Neural crest cell (in vitro differentiated cells): Measurements from ENCODE around the gene CYP17A1. TPM values are rescaled to one million over a fixed set of nuclear protein-coding genes. Genes with fewer than 3 reads are reported as not detected.
"Not testable (repeated sequence)": the region's sequence is repeated elsewhere in the genome, so short reads cannot be mapped to it uniquely, and the experiment has no call there.

Experiments used
- DNase-seq: peaks from one replicate; pipeline ENCODE4 v3.0.0; 2021; ENCODE audit warnings: low read depth, mixed read lengths, low spot score
- H3K27ac Mint-ChIP-seq: one replicate; pipeline ENCODE4 v1.8.0; 2021; ENCODE audit warnings: mild to moderate bottlenecking, mixed read lengths; ENCODE audit not compliant: unreplicated experiment
- H3K27me3 Mint-ChIP-seq: 2 replicates; pipeline ENCODE4 v1.8.0; 2021; ENCODE audit warnings: low read depth, mild to moderate bottlenecking, mixed read lengths
- H3K36me3 Mint-ChIP-seq: 2 replicates; pipeline ENCODE4 v1.8.0; 2021; ENCODE audit warnings: low read depth, mild to moderate bottlenecking, mixed read lengths
- H3K4me1 Mint-ChIP-seq: 2 replicates; pipeline ENCODE4 v1.8.0; 2021; ENCODE audit warnings: mixed read lengths
- H3K4me3 Mint-ChIP-seq: one replicate; pipeline ENCODE4 v1.8.0; 2021; ENCODE audit warnings: mild to moderate bottlenecking, mixed read lengths
- H3K9me3 Mint-ChIP-seq: 2 replicates; pipeline ENCODE4 v1.8.0; 2021; ENCODE audit warnings: mixed read lengths
- CTCF ChIP-seq: fragments of 200-600 bp; sonication (generic); conservative IDR thresholded peaks from 2 replicates; pipeline ENCODE4 v1.5.0; 2021; ENCODE audit warnings: antibody characterized with exemption, mild to moderate bottlenecking
- total RNA-seq: library from RNA; stranded (reverse); gene quantifications from 2 replicates; pipeline ENCODE4 v1.2.1, GENCODE V29; 2021

Gene CYP17A1
- total RNA-seq, 1 donor from 2014 or later = not detected

GRCh38 chr10:102841827-102842345 lies 4.7 kb upstream of the CYP17A1 start:
- Mint-ChIP-seq H3K27ac (no peak overlapping the region), H3K4me3 (no peak overlapping the region), H3K9me3 (peaks cover 10% of the 10 kb centered on the region), H3K4me1 (no peaks in the 10 kb centered on the region), H3K27me3 (peaks cover 44% of the 10 kb centered on the region), H3K36me3 (peaks cover 4% of the 10 kb centered on the region)
- TF ChIP-seq CTCF = no peak
- DNase-seq = no peak

GRCh38 chr10:102838276-102838927 lies 1.2 kb upstream of the CYP17A1 start:
- Mint-ChIP-seq H3K9me3 (peaks cover 10% of the 10 kb centered on the region), H3K27me3 (peaks cover 43% of the 10 kb centered on the region)
- H3K4me3 Mint-ChIP-seq, H3K36me3 Mint-ChIP-seq, DNase-seq, H3K4me1 Mint-ChIP-seq, H3K27ac Mint-ChIP-seq: not testable (repeated sequence)

GRCh38 chr10:102835007-102835482 lies 2.2 kb downstream of the CYP17A1 start:
- peaks cover 4% of the 10 kb centered on the region for H3K36me3 Mint-ChIP-seq
- no peaks in the 10 kb centered on the region for H3K4me1 Mint-ChIP-seq
- DNase-seq = peak; percentile 82
- no peak overlapping the region for H3K4me3 Mint-ChIP-seq
- H3K9me3 Mint-ChIP-seq = peaks cover 10% of the 10 kb centered on the region
- peak overlapping the region; percentile 59 for H3K27ac Mint-ChIP-seq
- peaks cover 22% of the 10 kb centered on the region for H3K27me3 Mint-ChIP-seq
- TF ChIP-seq CTCF = peak; percentile 95

GRCh38 chr10:102834143-102834542 lies 3.1 kb downstream of the CYP17A1 start:
- H3K4me3 Mint-ChIP-seq = no peak overlapping the region

GRCh38 chr10:102832987-102833386 lies 4.2 kb downstream of the CYP17A1 start:
- Mint-ChIP-seq H3K4me3 (no peak overlapping the region), H3K27me3 (peaks cover 13% of the 10 kb centered on the region), H3K36me3 (peaks cover under 1% of the 10 kb centered on the region), H3K9me3 (peaks cover 4% of the 10 kb centered on the region), H3K27ac (no peak overlapping the region), H3K4me1 (no peaks in the 10 kb centered on the region)
- no peak for DNase-seq
- TF ChIP-seq CTCF = no peak

More at GRCh38 chr10:102834143-102834542, 3.1 kb downstream of the CYP17A1 start:
- no peak for TF ChIP-seq CTCF
- H3K4me1 Mint-ChIP-seq = no peaks in the 10 kb centered on the region
- peaks cover 4% of the 10 kb centered on the region for H3K36me3 Mint-ChIP-seq
- no peak overlapping the region for H3K27ac Mint-ChIP-seq
- DNase-seq = no peak
- H3K27me3 Mint-ChIP-seq = peaks cover 16% of the 10 kb centered on the region
- H3K9me3 Mint-ChIP-seq = peaks cover 10% of the 10 kb centered on the region

GRCh38 chr10:102832248-102832647 lies 5.0 kb downstream of the CYP17A1 start:
- Mint-ChIP-seq H3K27me3 (peaks cover 9% of the 10 kb centered on the region), H3K9me3 (no peaks in the 10 kb centered on the region), H3K4me1 (no peaks in the 10 kb centered on the region), H3K4me3 (no peak overlapping the region), H3K27ac (no peak overlapping the region), H3K36me3 (no peaks in the 10 kb centered on the region)
- TF ChIP-seq CTCF = no peak
- DNase-seq = no peak
